Keratinocyte (primary cell): Measurements from ENCODE around the gene CFAP61. TPM values are rescaled to one million over a fixed set of nuclear protein-coding genes. Genes with fewer than 3 reads are reported as not detected.

Experiments used
- DNase-seq: peaks from one replicate; pipeline ENCODE4 v3.0.0-alpha.2; 2011; ENCODE audit warnings: low read depth, missing footprints, low spot score
- FAIRE-seq: peaks from 2 replicates; lab custom pipeline; 2011; peaks lifted over from hg19 to GRCh38; lab: Jason Lieb, UNC
- H2AFZ ChIP-seq: 2 replicates; pipeline ENCODE4 v1.6.0; 2012; ENCODE audit warnings: low read length, control low read depth, inconsistent platforms; ENCODE audit not compliant: control insufficient read depth
- H3K27ac ChIP-seq: 2 replicates; pipeline ENCODE4 v1.5.1; 2011; ENCODE audit warnings: low read length; ENCODE audit not compliant: control insufficient read depth, insufficient read depth
- H3K27me3 ChIP-seq: 3 replicates; pipeline ENCODE4 v1.6.0; 2011; ENCODE audit warnings: low read length; ENCODE audit not compliant: control insufficient read depth, insufficient read depth; ENCODE audit errors: extremely low read depth
- H3K36me3 ChIP-seq, 2 experiments: 2 replicates in 1 of 2; 3 replicates in 1 of 2; pipeline ENCODE4 v1.5.1; 2011; ENCODE audit warnings: low read length in 2 of 2, mild to moderate bottlenecking in 1 of 2; ENCODE audit not compliant: control insufficient read depth in 2 of 2, insufficient read depth in 2 of 2; ENCODE audit errors: extremely low read depth in 1 of 2
- H3K4me1 ChIP-seq: 3 replicates; pipeline ENCODE4 v1.5.1; 2011; ENCODE audit warnings: low read length; ENCODE audit not compliant: control insufficient read depth, insufficient read depth; ENCODE audit errors: extremely low read depth
- H3K4me2 ChIP-seq: 3 replicates; pipeline ENCODE4 v1.6.0; 2011; ENCODE audit warnings: low read depth, low read length; ENCODE audit not compliant: control insufficient read depth, insufficient read depth; ENCODE audit errors: extremely low read depth
- H3K4me3 ChIP-seq, 3 experiments: fragments of 200-600 bp in 1 of 3; sonication (generic) in 1 of 3; 2 replicates in 2 of 3; 3 replicates in 1 of 3; pipeline ENCODE4 v1.5.1; 2011 to 2016; ENCODE audit warnings: low read length in 3 of 3, mild to moderate bottlenecking in 3 of 3, control low read depth in 2 of 3, inconsistent platforms in 1 of 3, low read depth in 1 of 3, mixed read lengths in 1 of 3, mixed run types in 1 of 3, moderate library complexity in 1 of 3; ENCODE audit not compliant: control insufficient read depth in 2 of 3, insufficient read depth in 2 of 3; ENCODE audit errors: extremely low read depth in 1 of 3
- H3K79me2 ChIP-seq: 2 replicates; pipeline ENCODE4 v1.6.0; 2012; ENCODE audit warnings: low read length; ENCODE audit not compliant: control insufficient read depth, insufficient read depth
- H3K9ac ChIP-seq: 3 replicates; pipeline ENCODE4 v1.6.0; 2011; ENCODE audit warnings: low read length; ENCODE audit not compliant: control insufficient read depth, insufficient read depth; ENCODE audit errors: extremely low read depth
- H3K9me1 ChIP-seq: 3 replicates; pipeline ENCODE4 v1.6.0; 2011; ENCODE audit warnings: low read length; ENCODE audit not compliant: control insufficient read depth, insufficient read depth; ENCODE audit errors: extremely low read depth
- H3K9me3 ChIP-seq: 2 replicates; pipeline ENCODE4 v1.5.1; 2012; ENCODE audit warnings: low read depth, low read length; ENCODE audit not compliant: control insufficient read depth
- H4K20me1 ChIP-seq: 3 replicates; pipeline ENCODE4 v1.6.0; 2011; ENCODE audit warnings: low read length; ENCODE audit not compliant: control insufficient read depth, insufficient read depth; ENCODE audit errors: extremely low read depth
- EZH2 ChIP-seq: IDR thresholded peaks from one replicate; pipeline ENCODE4 v1.6.1; 2012; ENCODE audit warnings: inconsistent platforms, mild to moderate bottlenecking, low read length, moderate library complexity
- dilution Hi-C: fragments of 300-500 bp; cut with MboI; formaldehyde crosslinking; loops from one replicate; pipeline ENCODE4 v1.7.0; 2020; ENCODE audit warnings: low sequenced_read_pairs; ENCODE audit not compliant: extremely low pct_ligation_motif_present
- polyA plus RNA-seq, 5 experiments: library from polyadenylated mRNA; depleted of rRNA in 3 of 5; stranded (reverse) in 3 of 5; stranded (forward) in 1 of 5; unstranded in 1 of 5; fragments of >200 nt; gene quantifications; 1 replicate in 1 of 5; 2 replicates in 3 of 5; 3 replicates in 1 of 5; pipeline versions ENCODE4 v1.2.1 to v1.2.3, GENCODE V29; 2011 to 2012; ENCODE audit warnings: missing spikeins in 2 of 5, low read depth in 1 of 5, low replicate concordance in 1 of 5
- TF ChIP-seq, protein P1 (sequence below), 3 experiments: IDR thresholded peaks in 1 of 3; conservative IDR thresholded peaks in 1 of 3; optimal IDR thresholded peaks in 1 of 3; 2 replicates in 2 of 3; 3 replicates in 1 of 3; pipeline versions ENCODE3 to v1.5.1; 2011; ENCODE audit warnings: low read length in 3 of 3, mild to moderate bottlenecking in 3 of 3, moderate library complexity in 2 of 3, control low read depth in 1 of 3, inconsistent platforms in 1 of 3; ENCODE audit not compliant: insufficient read depth in 2 of 3; ENCODE audit errors: extremely low read depth in 1 of 3

The CFAP61 gene
- polyA plus RNA-seq, 1 donor (not counting 4 experiments of a cell fraction or from before 2014, with no cell fraction given), result 0.25 TPM

DNA sequence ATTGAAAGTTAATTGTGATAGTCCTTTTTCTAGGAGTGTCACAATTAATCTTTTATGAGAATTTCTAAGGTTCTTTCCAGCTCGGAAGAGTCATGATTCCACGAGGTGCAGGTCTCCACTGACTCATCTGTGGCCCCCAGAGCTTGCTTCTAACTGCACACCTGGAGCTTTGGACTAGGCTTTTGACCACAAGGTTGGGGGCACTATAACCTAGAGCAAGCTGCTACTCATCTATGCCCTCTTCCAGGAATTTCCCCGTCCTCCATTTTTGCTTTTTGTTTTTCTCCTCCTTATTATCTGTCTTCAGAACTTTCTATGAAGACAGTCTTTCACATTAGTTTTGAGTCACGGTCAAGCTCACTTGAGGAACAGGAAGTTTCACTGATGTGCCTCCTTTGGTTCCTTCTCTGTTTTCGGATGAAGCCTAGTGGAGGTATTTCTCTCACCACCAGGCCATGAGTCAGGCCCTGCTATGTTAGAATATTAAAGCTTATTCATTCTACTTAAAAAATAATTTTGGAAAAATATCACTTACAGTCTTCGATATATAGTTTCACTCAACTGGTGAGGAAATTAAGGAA lies 196.4 kb downstream of the CFAP61 start:
- H3K27me3 ChIP-seq, result no peaks in the 10 kb centered on the region
- dilution Hi-C loops, result no loop called here
- H3K36me3 ChIP-seq, result no peaks in the 10 kb centered on the region
- no peak overlapping the region for H3K9ac ChIP-seq
- H3K4me2 ChIP-seq, result no peak overlapping the region
- no peak overlapping the region for H2AFZ ChIP-seq
- no peak for DNase-seq
- no peak for FAIRE-seq
- no peaks in the 10 kb centered on the region for H4K20me1 ChIP-seq
- no peak for TF ChIP-seq EZH2
- TF ChIP-seq, protein P1, sequence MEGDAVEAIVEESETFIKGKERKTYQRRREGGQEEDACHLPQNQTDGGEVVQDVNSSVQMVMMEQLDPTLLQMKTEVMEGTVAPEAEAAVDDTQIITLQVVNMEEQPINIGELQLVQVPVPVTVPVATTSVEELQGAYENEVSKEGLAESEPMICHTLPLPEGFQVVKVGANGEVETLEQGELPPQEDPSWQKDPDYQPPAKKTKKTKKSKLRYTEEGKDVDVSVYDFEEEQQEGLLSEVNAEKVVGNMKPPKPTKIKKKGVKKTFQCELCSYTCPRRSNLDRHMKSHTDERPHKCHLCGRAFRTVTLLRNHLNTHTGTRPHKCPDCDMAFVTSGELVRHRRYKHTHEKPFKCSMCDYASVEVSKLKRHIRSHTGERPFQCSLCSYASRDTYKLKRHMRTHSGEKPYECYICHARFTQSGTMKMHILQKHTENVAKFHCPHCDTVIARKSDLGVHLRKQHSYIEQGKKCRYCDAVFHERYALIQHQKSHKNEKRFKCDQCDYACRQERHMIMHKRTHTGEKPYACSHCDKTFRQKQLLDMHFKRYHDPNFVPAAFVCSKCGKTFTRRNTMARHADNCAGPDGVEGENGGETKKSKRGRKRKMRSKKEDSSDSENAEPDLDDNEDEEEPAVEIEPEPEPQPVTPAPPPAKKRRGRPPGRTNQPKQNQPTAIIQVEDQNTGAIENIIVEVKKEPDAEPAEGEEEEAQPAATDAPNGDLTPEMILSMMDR (optimal IDR thresholded peaks at IDR 0.05 in 1 of 3, IDR thresholded peaks at IDR 0.05 in 1 of 3, conservative IDR thresholded peaks at IDR 0.05 in 1 of 3; ENCODE audit: extremely low read depth in 1 of 3, insufficient read depth in 2 of 3, low read length in 3 of 3), result no peak
- no peaks in the 10 kb centered on the region for H3K9me1 ChIP-seq
- H3K9me3 ChIP-seq, result no peaks in the 10 kb centered on the region
- H3K4me3 ChIP-seq, result no peak overlapping the region
- H3K27ac ChIP-seq, result no peak overlapping the region
- no peaks in the 10 kb centered on the region for H3K4me1 ChIP-seq
- no peaks in the 10 kb centered on the region for H3K79me2 ChIP-seq

DNA sequence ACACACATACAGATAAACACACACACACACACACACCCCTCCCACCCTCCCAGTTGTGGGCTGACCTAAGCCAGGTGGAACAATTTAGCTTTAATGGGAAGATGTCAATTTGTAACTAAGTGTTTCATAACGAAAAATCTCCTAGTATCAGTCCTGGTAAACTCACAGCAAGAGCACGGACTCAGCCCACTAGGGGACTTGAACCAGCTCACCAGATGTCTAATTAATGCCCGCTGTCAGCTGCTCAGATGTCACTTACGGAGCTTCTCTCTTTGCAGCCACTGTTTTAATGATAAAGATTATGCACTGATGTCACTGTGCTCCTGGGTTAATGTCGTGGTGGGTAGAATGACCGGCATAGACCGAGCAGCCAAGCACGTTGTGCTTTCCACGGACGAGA lies 199.0 kb downstream of the CFAP61 start:
- FAIRE-seq (no peak), DNase-seq (no peak)
- Histone ChIP-seq H3K27me3 (no peaks in the 10 kb centered on the region), H3K9ac (no peak overlapping the region), H3K27ac (no peak overlapping the region), H3K4me2 (no peak overlapping the region), H3K9me3 (no peaks in the 10 kb centered on the region), H3K36me3 (no peaks in the 10 kb centered on the region), H4K20me1 (no peaks in the 10 kb centered on the region), H3K79me2 (no peaks in the 10 kb centered on the region), H3K4me1 (no peaks in the 10 kb centered on the region), H3K4me3 (no peak overlapping the region), H2AFZ (no peak overlapping the region), H3K9me1 (no peaks in the 10 kb centered on the region)
- no peak for TF ChIP-seq EZH2
- TF ChIP-seq, protein P1 (optimal IDR thresholded peaks at IDR 0.05 in 1 of 3, IDR thresholded peaks at IDR 0.05 in 1 of 3, conservative IDR thresholded peaks at IDR 0.05 in 1 of 3; ENCODE audit: extremely low read depth in 1 of 3, insufficient read depth in 2 of 3, low read length in 3 of 3), result no peak
- dilution Hi-C loops, result no loop called here
